Panc1 (cell line): ENCODE measurements around the gene COP1. TPM values are rescaled to one million over a fixed set of nuclear protein-coding genes. Genes with fewer than 3 reads are reported as not detected.

ENCODE experiments used
- ATAC-seq: fragments of 200-7000 bp; cut with Tn5 transposase; 2 replicates; pipeline ENCODE4 v1.9.1; 2020; ENCODE audit warnings: mild to moderate bottlenecking, moderate library complexity
- BruUV-seq: library from RNA; stranded (reverse); fragments of 400-500 nt; replicated peaks from 2 replicates; lab custom pipeline; 2021; lab: Mats Ljungman, UMichigan
- CTCF ChIA-PET: fragments of 300-600 bp; sonication (Branson Sonifier 250); formaldehyde crosslinking; loops from one replicate; lab custom pipeline; 2022; ENCODE audit warnings: antibody characterized with exemption; lab: Charles Lee
- POLR2A ChIA-PET: fragments of 300-600 bp; sonication (Branson Sonifier 250); formaldehyde crosslinking; loops from one replicate; lab custom pipeline; 2022; ENCODE audit warnings: antibody characterized with exemption; lab: Charles Lee
- DNase-seq: peaks from one replicate; pipeline ENCODE4 v3.0.0-alpha.2; 2010; ENCODE audit warnings: low read depth, low spot score
- H3K27ac ChIP-seq: 2 replicates; pipeline ENCODE4 v1.5.1; 2011; ENCODE audit warnings: mild to moderate bottlenecking, low read length, inconsistent platforms
- H3K27me3 ChIP-seq: fragments of 200-500 bp; sonication (Bioruptor generic); 2 replicates; pipeline ENCODE4 v1.6.0; 2014; ENCODE audit warnings: low read length, inconsistent platforms; ENCODE audit not compliant: control insufficient read depth, insufficient read depth
- H3K36me3 ChIP-seq: fragments of 200-500 bp; sonication (Bioruptor generic); 2 replicates; pipeline ENCODE4 v1.5.1; 2014; ENCODE audit warnings: inconsistent platforms, mild to moderate bottlenecking, low read length, moderate library complexity; ENCODE audit not compliant: control insufficient read depth, insufficient read depth
- H3K4me1 ChIP-seq: 2 replicates; pipeline ENCODE4 v1.5.1; 2011; ENCODE audit warnings: inconsistent platforms, mild to moderate bottlenecking, low read length, moderate library complexity; ENCODE audit not compliant: control insufficient read depth, insufficient read depth
- H3K4me3 ChIP-seq, 2 experiments: 2 replicates each; pipeline ENCODE4 v1.5.1; 2011 to 2012; ENCODE audit warnings: low read depth in 2 of 2, low read length in 2 of 2, mild to moderate bottlenecking in 2 of 2, inconsistent platforms in 1 of 2, moderate library complexity in 1 of 2
- H3K9me3 ChIP-seq: fragments of 200-500 bp; sonication (Bioruptor generic); 2 replicates; pipeline ENCODE4 v1.5.1; 2014; ENCODE audit warnings: low read depth, mild to moderate bottlenecking, inconsistent platforms, low read length, moderate library complexity; ENCODE audit not compliant: control insufficient read depth, insufficient read depth
- POLR2AphosphoS5 ChIP-seq: IDR thresholded peaks from 2 replicates; pipeline ENCODE4 v1.6.1; 2012; ENCODE audit warnings: mild to moderate bottlenecking, low read depth, low read length, moderate library complexity
- SIN3A ChIP-seq: IDR thresholded peaks from 2 replicates; pipeline ENCODE4 v1.6.1; 2012; ENCODE audit warnings: low read depth, mild to moderate bottlenecking, low read length, moderate library complexity, borderline replicate concordance; ENCODE audit not compliant: insufficient read depth
- TCF7L2 ChIP-seq: IDR thresholded peaks from 2 replicates; pipeline ENCODE4 v1.6.1; 2011; ENCODE audit warnings: mild to moderate bottlenecking, low read depth, low read length, inconsistent platforms
- in situ Hi-C: cut with HindIII; loops from 2 replicates; pipeline ENCODE4 v1.10.0; 2016; ENCODE audit warnings: low sequenced_read_pairs, low pct_unique_long_range_greater_than_20kb
- intact Hi-C: fragments of 100-400 bp; cut with micrococcal nuclease; formaldehyde crosslinking; loops from one replicate; pipeline ENCODE4 v1.10.0; 2022; ENCODE audit not compliant: unreplicated experiment
- total RNA-seq: library from RNA; stranded (reverse); gene quantifications from one replicate; pipeline ENCODE4 v1.2.1, GENCODE V29; 2021; ENCODE audit not compliant: unreplicated experiment
- TF ChIP-seq, protein P1 (sequence below), 2 experiments: IDR thresholded peaks; 2 replicates each; pipeline ENCODE4 v1.6.1; 2011 to 2012; ENCODE audit warnings: low read depth in 2 of 2, control low read depth in 1 of 2, low read length in 1 of 2, mild to moderate bottlenecking in 1 of 2, moderate library complexity in 1 of 2; ENCODE audit not compliant: insufficient read depth in 1 of 2
- TF ChIP-seq, protein P2 (sequence below): fragments of 450-650 bp; IDR thresholded peaks from 2 replicates; pipeline ENCODE4 v1.5.1; 2017; ENCODE audit warnings: mild to moderate bottlenecking

Gene COP1
- total RNA-seq, 1 experiment from 2014 or later = 36.5 TPM

DNA sequence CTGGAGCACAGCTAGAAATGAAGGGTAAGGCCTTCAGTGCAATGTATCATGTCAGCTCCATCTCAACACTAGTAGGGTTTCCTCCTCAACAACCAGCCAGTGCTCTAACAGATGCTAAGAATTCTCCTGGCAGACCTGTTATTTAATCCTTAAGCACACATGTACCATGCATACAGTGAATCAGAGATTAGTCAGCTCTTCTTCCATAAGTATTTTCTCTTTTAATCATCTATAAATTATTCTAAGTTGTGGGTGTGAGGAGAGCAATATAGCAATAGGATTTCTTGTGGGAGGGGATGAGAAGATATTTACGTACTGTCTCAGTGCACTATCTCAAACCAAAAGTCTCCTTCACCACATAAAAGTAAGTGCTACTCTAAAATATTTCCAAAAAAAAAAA lies 95.3 kb downstream of the COP1 start:
- H3K9me3 ChIP-seq = no peaks in the 10 kb centered on the region
- no peak overlapping the region for H3K27ac ChIP-seq
- H3K4me3 ChIP-seq = no peak overlapping the region
- no peaks in the 10 kb centered on the region for H3K4me1 ChIP-seq
- no TSS peak for BruUV-seq
- DNase-seq = no peak
- no peaks in the 10 kb centered on the region; the same call in 1 of the 2 replicates for H3K36me3 ChIP-seq
- POLR2A ChIA-PET = no interaction called here
- CTCF ChIA-PET = no interaction called here
- in situ Hi-C loops (no loop called here), intact Hi-C loops (no loop called here)
- no peak for ATAC-seq
- TF ChIP-seq, protein P1, sequence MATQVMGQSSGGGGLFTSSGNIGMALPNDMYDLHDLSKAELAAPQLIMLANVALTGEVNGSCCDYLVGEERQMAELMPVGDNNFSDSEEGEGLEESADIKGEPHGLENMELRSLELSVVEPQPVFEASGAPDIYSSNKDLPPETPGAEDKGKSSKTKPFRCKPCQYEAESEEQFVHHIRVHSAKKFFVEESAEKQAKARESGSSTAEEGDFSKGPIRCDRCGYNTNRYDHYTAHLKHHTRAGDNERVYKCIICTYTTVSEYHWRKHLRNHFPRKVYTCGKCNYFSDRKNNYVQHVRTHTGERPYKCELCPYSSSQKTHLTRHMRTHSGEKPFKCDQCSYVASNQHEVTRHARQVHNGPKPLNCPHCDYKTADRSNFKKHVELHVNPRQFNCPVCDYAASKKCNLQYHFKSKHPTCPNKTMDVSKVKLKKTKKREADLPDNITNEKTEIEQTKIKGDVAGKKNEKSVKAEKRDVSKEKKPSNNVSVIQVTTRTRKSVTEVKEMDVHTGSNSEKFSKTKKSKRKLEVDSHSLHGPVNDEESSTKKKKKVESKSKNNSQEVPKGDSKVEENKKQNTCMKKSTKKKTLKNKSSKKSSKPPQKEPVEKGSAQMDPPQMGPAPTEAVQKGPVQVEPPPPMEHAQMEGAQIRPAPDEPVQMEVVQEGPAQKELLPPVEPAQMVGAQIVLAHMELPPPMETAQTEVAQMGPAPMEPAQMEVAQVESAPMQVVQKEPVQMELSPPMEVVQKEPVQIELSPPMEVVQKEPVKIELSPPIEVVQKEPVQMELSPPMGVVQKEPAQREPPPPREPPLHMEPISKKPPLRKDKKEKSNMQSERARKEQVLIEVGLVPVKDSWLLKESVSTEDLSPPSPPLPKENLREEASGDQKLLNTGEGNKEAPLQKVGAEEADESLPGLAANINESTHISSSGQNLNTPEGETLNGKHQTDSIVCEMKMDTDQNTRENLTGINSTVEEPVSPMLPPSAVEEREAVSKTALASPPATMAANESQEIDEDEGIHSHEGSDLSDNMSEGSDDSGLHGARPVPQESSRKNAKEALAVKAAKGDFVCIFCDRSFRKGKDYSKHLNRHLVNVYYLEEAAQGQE (IDR thresholded peaks at IDR 0.05; ENCODE audit: insufficient read depth in 1 of 2, low read depth in 2 of 2, low read length in 1 of 2) = no peak
- no peak for TF ChIP-seq TCF7L2
- no peak for TF ChIP-seq POLR2AphosphoS5
- TF ChIP-seq SIN3A = no peak
- TF ChIP-seq, protein P2, sequence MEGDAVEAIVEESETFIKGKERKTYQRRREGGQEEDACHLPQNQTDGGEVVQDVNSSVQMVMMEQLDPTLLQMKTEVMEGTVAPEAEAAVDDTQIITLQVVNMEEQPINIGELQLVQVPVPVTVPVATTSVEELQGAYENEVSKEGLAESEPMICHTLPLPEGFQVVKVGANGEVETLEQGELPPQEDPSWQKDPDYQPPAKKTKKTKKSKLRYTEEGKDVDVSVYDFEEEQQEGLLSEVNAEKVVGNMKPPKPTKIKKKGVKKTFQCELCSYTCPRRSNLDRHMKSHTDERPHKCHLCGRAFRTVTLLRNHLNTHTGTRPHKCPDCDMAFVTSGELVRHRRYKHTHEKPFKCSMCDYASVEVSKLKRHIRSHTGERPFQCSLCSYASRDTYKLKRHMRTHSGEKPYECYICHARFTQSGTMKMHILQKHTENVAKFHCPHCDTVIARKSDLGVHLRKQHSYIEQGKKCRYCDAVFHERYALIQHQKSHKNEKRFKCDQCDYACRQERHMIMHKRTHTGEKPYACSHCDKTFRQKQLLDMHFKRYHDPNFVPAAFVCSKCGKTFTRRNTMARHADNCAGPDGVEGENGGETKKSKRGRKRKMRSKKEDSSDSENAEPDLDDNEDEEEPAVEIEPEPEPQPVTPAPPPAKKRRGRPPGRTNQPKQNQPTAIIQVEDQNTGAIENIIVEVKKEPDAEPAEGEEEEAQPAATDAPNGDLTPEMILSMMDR = no peak
- no peaks in the 10 kb centered on the region for H3K27me3 ChIP-seq

DNA sequence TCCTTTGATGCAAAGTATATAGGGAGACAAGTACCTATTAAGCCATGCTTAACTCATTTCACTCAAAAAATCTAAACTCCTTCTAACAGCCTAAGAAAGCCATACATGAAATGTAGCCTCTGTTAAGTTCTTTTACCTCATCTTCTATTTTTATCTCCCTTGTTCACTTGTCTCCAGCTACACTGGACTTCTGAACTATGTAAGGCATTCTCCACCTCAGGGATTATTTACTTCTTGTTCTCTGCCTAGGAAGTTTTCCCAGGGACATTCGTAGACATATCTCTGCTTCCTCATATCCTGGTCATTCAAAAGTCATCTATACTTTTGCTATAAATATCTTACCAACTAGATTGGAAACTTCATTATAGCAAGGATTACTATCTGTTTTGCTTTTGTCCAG lies 96.9 kb downstream of the COP1 start:
- TF ChIP-seq SIN3A (no peak), TCF7L2 (no peak)
- POLR2A ChIA-PET = no interaction called here
- no peak for DNase-seq
- BruUV-seq = no TSS peak
- H3K9me3 ChIP-seq = no peaks in the 10 kb centered on the region
- intact Hi-C loops = no loop called here
- in situ Hi-C loops = no loop called here
- no peak overlapping the region for H3K4me3 ChIP-seq
- no peak overlapping the region for H3K27ac ChIP-seq
- H3K27me3 ChIP-seq = no peaks in the 10 kb centered on the region
- no peaks in the 10 kb centered on the region; the same call in 1 of the 2 replicates for H3K36me3 ChIP-seq
- no peaks in the 10 kb centered on the region for H3K4me1 ChIP-seq
- CTCF ChIA-PET = no interaction called here
- no peak for ATAC-seq

DNA sequence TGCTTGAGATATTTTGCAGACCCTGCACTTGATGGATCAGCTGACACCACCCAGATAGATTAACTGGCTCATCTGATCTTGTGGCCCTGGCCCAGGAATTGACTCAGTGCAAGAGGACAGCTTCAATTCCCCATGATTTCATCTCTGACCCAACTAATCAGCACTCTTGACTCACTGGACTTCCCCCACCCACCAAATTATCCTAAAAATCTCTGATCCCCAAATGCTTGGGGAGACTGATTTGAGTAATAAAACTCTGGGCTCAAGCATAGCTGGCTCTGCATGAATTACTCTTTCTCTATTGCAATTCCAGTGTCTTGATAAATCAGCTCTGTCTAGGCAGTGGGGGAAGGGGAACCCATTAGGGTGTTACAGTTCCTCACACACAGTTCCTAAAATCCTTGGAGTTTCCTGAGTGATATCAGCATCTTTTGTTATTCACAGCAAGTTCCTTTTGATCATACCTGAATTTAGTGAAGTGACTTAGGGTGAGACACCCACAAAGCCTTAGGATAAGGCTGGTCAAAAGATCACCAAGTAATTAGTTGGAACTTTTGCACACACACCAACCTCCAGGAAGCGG lies 104.2 kb downstream of the COP1 start:
- in situ Hi-C loops = no loop called here
- CTCF ChIA-PET = no interaction called here

More for the DNA sequence above, 104.2 kb downstream of the COP1 start:
- TF ChIP-seq SIN3A (no peak), TCF7L2 (no peak), POLR2AphosphoS5 (no peak)
- TF ChIP-seq, protein P1 (IDR thresholded peaks at IDR 0.05; ENCODE audit: insufficient read depth in 1 of 2, low read depth in 2 of 2, low read length in 1 of 2) = no peak
- TF ChIP-seq, protein P2 = no peak
- BruUV-seq = no TSS peak
- Histone ChIP-seq H3K9me3 (peaks cover 17% of the 10 kb centered on the region), H3K27ac (no peak overlapping the region), H3K4me1 (no peaks in the 10 kb centered on the region), H3K36me3 (no peaks in the 10 kb centered on the region), H3K4me3 (no peak overlapping the region), H3K27me3 (no peaks in the 10 kb centered on the region)
- intact Hi-C loops = no loop called here
- DNase-seq = no peak
- ATAC-seq = no peak
- POLR2A ChIA-PET = no interaction called here
